Natural killer cell (primary cell): Measurements from ENCODE around the gene GPR15LG. TPM values are rescaled to one million over a fixed set of nuclear protein-coding genes. Genes with fewer than 3 reads are reported as not detected.
A peak's percentile ranks its signal among the peaks of the same experiment; 100 is the strongest.

ENCODE experiments used
- ATAC-seq, 3 donors: fragments of 150-1000 bp in 2 of 3; fragments of 200-7000 bp in 1 of 3; cut with Tn5 transposase; 1 replicate in 1 of 3; 2 replicates in 2 of 3; pipeline ENCODE4 v1.10.0; 2021; ENCODE audit warnings: mild to moderate bottlenecking in 2 of 3, moderate library complexity in 2 of 3
- DNase-seq, 2 donors: peaks; one replicate each; pipeline versions ENCODE4 v3.0.0 to v3.0.0-alpha.2; 2013 to 2021; ENCODE audit warnings: mixed read lengths in 1 of 2
- H3K27ac ChIP-seq: one replicate; pipeline ENCODE4 v1.5.1; 2013; ENCODE audit warnings: mild to moderate bottlenecking, low read length
- H3K27me3 ChIP-seq: one replicate; pipeline ENCODE4 v1.6.1; 2013; ENCODE audit warnings: low read length; ENCODE audit not compliant: control insufficient read depth, insufficient read depth
- H3K36me3 ChIP-seq: one replicate; pipeline ENCODE4 v1.6.1; 2013; ENCODE audit warnings: low read length; ENCODE audit not compliant: control insufficient read depth, insufficient read depth
- H3K4me1 ChIP-seq: one replicate; pipeline ENCODE4 v1.6.1; 2013; ENCODE audit warnings: low read length; ENCODE audit not compliant: control insufficient read depth, insufficient read depth
- H3K4me3 ChIP-seq: one replicate; pipeline ENCODE4 v1.5.1; 2013; ENCODE audit warnings: low read length
- H3K9me3 ChIP-seq: one replicate; pipeline ENCODE4 v1.6.1; 2013; ENCODE audit warnings: low read length; ENCODE audit not compliant: control insufficient read depth, insufficient read depth
- H3K27ac Mint-ChIP-seq, 2 donors: one replicate each; pipeline ENCODE4 v1.8.0; 2022; ENCODE audit warnings: mild to moderate bottlenecking in 2 of 2, mixed read lengths in 2 of 2, moderate library complexity in 1 of 2
- H3K27me3 Mint-ChIP-seq, 2 donors: one replicate each; pipeline ENCODE4 v1.8.0; 2022; ENCODE audit warnings: low read depth in 2 of 2, mixed read lengths in 2 of 2
- H3K36me3 Mint-ChIP-seq: one replicate; pipeline ENCODE4 v1.8.0; 2022; ENCODE audit warnings: mixed read lengths
- H3K4me1 Mint-ChIP-seq, 2 donors: one replicate each; pipeline ENCODE4 v1.8.0; 2022; ENCODE audit warnings: mixed read lengths in 2 of 2
- H3K4me3 Mint-ChIP-seq: one replicate; pipeline ENCODE4 v1.8.0; 2022; ENCODE audit warnings: mild to moderate bottlenecking, moderate library complexity, mixed read lengths
- H3K9me3 Mint-ChIP-seq, 2 donors: one replicate each; pipeline ENCODE4 v1.8.0; 2022; ENCODE audit warnings: mixed read lengths in 2 of 2
- CTCF ChIP-seq: fragments of 200-600 bp; IDR thresholded peaks from one replicate; pipeline ENCODE4 v1.8.0; 2022; ENCODE audit warnings: antibody characterized with exemption
- WGBS: methylation state at CpG from one replicate; pipeline ENCODE4 v1.1.7; 2013; ENCODE audit warnings: missing lambda C conversion rate; ENCODE audit not compliant: insufficient coverage; 5-methylcytosine and 5-hydroxymethylcytosine counted together
- intact Hi-C: fragments of 100-400 bp; cut with micrococcal nuclease; formaldehyde crosslinking; loops from one replicate; pipeline ENCODE4 v1.14.2; 2022
- total RNA-seq, 4 donors: library from RNA; stranded (reverse); fragments of 120-200 nt in 1 of 4; gene quantifications; one replicate each; pipeline versions ENCODE4 v1.2.3 to v1.2.4, GENCODE V29; 2013 to 2022

The GPR15LG gene
- total RNA-seq, 3 donors from 2014 or later (not counting 1 experiment from before 2014, with no cell fraction given) = not detected

GRCh38 chr10:84176836-84177474 is 3.4 kb downstream of the GPR15LG start:
- WGBS = 82% methylated on average over 4 of the region's 4 CpGs
- ATAC-seq (peak in 2 of 3 donors; percentile 9 to 12), DNase-seq (no peak)
- Mint-ChIP-seq H3K9me3 (no peaks in the 10 kb centered on the region), H3K36me3 (no peaks in the 10 kb centered on the region), H3K4me1 (peaks cover 4 to 10% of the 10 kb centered on the region in 2 donors), H3K27me3 (no peaks in the 10 kb centered on the region), H3K27ac (no peak overlapping the region), H3K4me3 (peak overlapping the region; percentile 76)
- Histone ChIP-seq H3K9me3 (no peaks in the 10 kb centered on the region), H3K4me1 (peaks cover 53% of the 10 kb centered on the region), H3K36me3 (no peaks in the 10 kb centered on the region), H3K27me3 (no peaks in the 10 kb centered on the region), H3K27ac (peak overlapping the region; percentile 67), H3K4me3 (no peak overlapping the region)
- intact Hi-C loops = loop anchor here (5.0 kb wide), 1 partner anchor 155 kb away; no protein-coding TSS in a partner anchor
- no peak for TF ChIP-seq CTCF

GRCh38 chr10:84177541-84178141 is 4.0 kb downstream of the GPR15LG start:
- H3K4me1 Mint-ChIP-seq = peaks cover 4 to 10% of the 10 kb centered on the region in 2 donors
- no peak overlapping the region for H3K4me3 ChIP-seq
- WGBS = 20% methylated on average over 7 of the region's 8 CpGs
- H3K9me3 ChIP-seq = no peaks in the 10 kb centered on the region
- peaks cover 49% of the 10 kb centered on the region for H3K4me1 ChIP-seq
- peak; percentile 87 to 95 (median 94) for ATAC-seq
- H3K27ac ChIP-seq = peak overlapping the region; percentile 67
- no peak overlapping the region for H3K4me3 Mint-ChIP-seq
- H3K36me3 ChIP-seq = no peaks in the 10 kb centered on the region
- no peaks in the 10 kb centered on the region for H3K36me3 Mint-ChIP-seq
- no peak for TF ChIP-seq CTCF
- H3K27me3 Mint-ChIP-seq = no peaks in the 10 kb centered on the region
- DNase-seq = peak; percentile 61 to 78
- intact Hi-C loops = loop anchor here (5.0 kb wide), 1 partner anchor 155 kb away; no protein-coding TSS in a partner anchor
- H3K9me3 Mint-ChIP-seq = no peaks in the 10 kb centered on the region
- H3K27ac Mint-ChIP-seq = no peak overlapping the region
- no peaks in the 10 kb centered on the region for H3K27me3 ChIP-seq

- DNase-seq = no peak
- intact Hi-C loops = loop anchor here (5.0 kb wide), 1 partner anchor 154 kb away; no protein-coding TSS in a partner anchor
Observed at GRCh38 chr10:84178160-84178609, 4.6 kb downstream of the GPR15LG start.

More at GRCh38 chr10:84178160-84178609, 4.6 kb downstream of the GPR15LG start:
- Mint-ChIP-seq H3K27ac (no peak overlapping the region), H3K9me3 (no peaks in the 10 kb centered on the region), H3K4me1 (peaks cover under 1 to 8% of the 10 kb centered on the region in 2 donors), H3K27me3 (no peaks in the 10 kb centered on the region), H3K36me3 (no peaks in the 10 kb centered on the region), H3K4me3 (no peak overlapping the region)
- Histone ChIP-seq H3K4me1 (peaks cover 49% of the 10 kb centered on the region), H3K9me3 (no peaks in the 10 kb centered on the region), H3K27me3 (no peaks in the 10 kb centered on the region), H3K36me3 (no peaks in the 10 kb centered on the region), H3K27ac (peak overlapping the region; percentile 67), H3K4me3 (no peak overlapping the region)
- 89% methylated on average over 3 of the region's 3 CpGs for whole genome bisulfite sequencing
- ATAC-seq = no peak
- no peak for TF ChIP-seq CTCF
